GM19324 (cell line): ENCODE measurements around the gene STAM.
"Not testable (repeated sequence)": the region's sequence is repeated elsewhere in the genome, so short reads cannot be mapped to it uniquely, and the experiment has no call there.

ENCODE experiments used
- ATAC-seq: cut with Tn5 transposase; IDR thresholded peaks from one replicate; pipeline ENCODE4 v1.9.1; 2021; ENCODE audit warnings: mild to moderate bottlenecking, moderate library complexity; ENCODE audit not compliant: unreplicated experiment, low FRiP score

The STAM gene

GRCh38 chr10:17716161-17716560 lies 72.2 kb downstream of the STAM start:
- ATAC-seq, result no peak

- ATAC-seq, result not testable (repeated sequence)
Measured at GRCh38 chr10:17722317-17723014, 78.5 kb downstream of the STAM start.

GRCh38 chr10:17725703-17726102 lies 81.8 kb downstream of the STAM start:
- ATAC-seq, result no peak

GRCh38 chr10:17729630-17730029 lies 85.7 kb downstream of the STAM start:
- no peak for ATAC-seq

GRCh38 chr10:17730667-17731066 lies 86.7 kb downstream of the STAM start:
- ATAC-seq, result no peak

- ATAC-seq, result no peak
Measured at GRCh38 chr10:17731331-17732020, 87.5 kb downstream of the STAM start.

GRCh38 chr10:17733620-17734019 lies 89.7 kb downstream of the STAM start:
- no peak for ATAC-seq

- ATAC-seq, result no peak
Measured at GRCh38 chr10:17734432-17735080, 90.6 kb downstream of the STAM start.

- no peak for ATAC-seq
Measured at GRCh38 chr10:17735166-17735941, 91.4 kb downstream of the STAM start.

- no peak for ATAC-seq
Measured at GRCh38 chr10:17736223-17736622, 92.3 kb downstream of the STAM start.

GRCh38 chr10:17737027-17737965 lies 93.3 kb downstream of the STAM start:
- ATAC-seq, result no peak

- ATAC-seq, result no peak
Measured at GRCh38 chr10:17740668-17741067, 96.7 kb downstream of the STAM start.

- ATAC-seq, result no peak
Measured at GRCh38 chr10:17742918-17743317, 99.0 kb downstream of the STAM start.

GRCh38 chr10:17743437-17743836 lies 99.5 kb downstream of the STAM start:
- ATAC-seq, result no peak

GRCh38 chr10:17744341-17744861 lies 100.5 kb downstream of the STAM start:
- ATAC-seq, result no peak

GRCh38 chr10:17747883-17748550 lies 104.1 kb downstream of the STAM start:
- no peak for ATAC-seq

- ATAC-seq, result no peak
Measured at GRCh38 chr10:17749890-17750289, 105.9 kb downstream of the STAM start.

GRCh38 chr10:17751781-17752445 lies 108.0 kb downstream of the STAM start, which contains the start of gene TMEM236:
TSS of gene TMEM236 (plus strand) at chr10:17752201. CDS start at chr10:17752296, 95 bp downstream.
- ATAC-seq, result no peak
